K562 (cell line): ENCODE results near the gene PPP4C. TPM values are rescaled to one million over a fixed set of nuclear protein-coding genes. Genes with fewer than 3 reads are reported as not detected.
"Not testable (repeated sequence)": the region's sequence is repeated elsewhere in the genome, so short reads cannot be mapped to it uniquely, and the experiment has no call there.

Source experiments
- ATAC-seq: fragments of 200-7000 bp; cut with Tn5 transposase; 3 replicates; pipeline ENCODE4 v1.9.1; 2020; ENCODE audit warnings: moderate library complexity
- BruUV-seq: library from RNA; stranded (reverse); fragments of 400-500 nt; replicated peaks from 2 replicates; lab custom pipeline; 2021; lab: Mats Ljungman, UMichigan
- CTCF ChIA-PET: fragments of 300-600 bp; formaldehyde crosslinking; extraction: SDS; loops from one replicate; lab custom pipeline; 2021; ENCODE audit warnings: low intra/inter-chr PET ratio; lab: Yijun Ruan, JAX
- POLR2A ChIA-PET: fragments of 300-600, 350-650 bp; sonication (Branson Sonifier 250); formaldehyde crosslinking; extraction: SDS; loops from one replicate; lab custom pipeline; 2021; ENCODE audit warnings: antibody characterized with exemption, inconsistent platforms; lab: Yijun Ruan, JAX
- DNase-seq, 4 experiments: peaks; one replicate each; pipeline versions ENCODE4 v3.0.0 to v3.0.0-alpha.2; 2011 to 2018; ENCODE audit warnings: low spot score in 3 of 4, mixed read lengths in 3 of 4; ENCODE audit errors: extremely low read depth in 1 of 4
- FAIRE-seq: peaks from 2 replicates; lab custom pipeline; 2011; peaks lifted over from hg19 to GRCh38; lab: Jason Lieb, UNC
- H2AFZ ChIP-seq: 2 replicates; pipeline ENCODE4 v1.6.0; 2011; ENCODE audit warnings: low read depth, low read length, control low read depth, inconsistent platforms
- H3K27ac ChIP-seq: fragments of 200-600 bp; 3 replicates; pipeline ENCODE4 v1.8.0; 2011; ENCODE audit warnings: low read depth, mild to moderate bottlenecking, control low read depth, inconsistent platforms, low read length, moderate library complexity, mixed read lengths; ENCODE audit errors: extremely low read depth
- H3K27me3 ChIP-seq, 2 experiments: fragments of 300-600 bp in 1 of 2; 2 replicates in 1 of 2; 3 replicates in 1 of 2; pipeline versions ENCODE4 v1.6.0 to v1.8.0; 2011; ENCODE audit warnings: inconsistent platforms in 2 of 2, low read length in 2 of 2, mild to moderate bottlenecking in 1 of 2, mixed read lengths in 1 of 2, moderate library complexity in 1 of 2; ENCODE audit not compliant: control insufficient read depth in 2 of 2, insufficient read depth in 2 of 2
- H3K36me3 ChIP-seq: fragments of 300-600 bp; 3 replicates; pipeline ENCODE4 v1.8.0; 2011; ENCODE audit warnings: mild to moderate bottlenecking, low read length, inconsistent platforms; ENCODE audit not compliant: control insufficient read depth, insufficient read depth
- H3K4me1 ChIP-seq, 2 experiments: fragments of 200-600 bp in 1 of 2; replicated peaks in 1 of 2; 2 replicates in 1 of 2; 3 replicates in 1 of 2; pipeline versions ENCODE4 v1.5.1 to v1.8.0; 2011; ENCODE audit warnings: inconsistent platforms in 2 of 2, low read length in 2 of 2, mild to moderate bottlenecking in 1 of 2, mixed read lengths in 1 of 2, moderate library complexity in 1 of 2; ENCODE audit not compliant: control insufficient read depth in 2 of 2, insufficient read depth in 2 of 2
- H3K4me2 ChIP-seq: 2 replicates; pipeline ENCODE4 v1.6.1; 2011; ENCODE audit warnings: low read length, control low read depth, inconsistent platforms, mixed read lengths; ENCODE audit not compliant: insufficient read depth
- H3K4me3 ChIP-seq: fragments of 200-600 bp; sonication (generic), shearing (Covaris generic); 2 replicates; pipeline ENCODE4 v1.5.1; 2016; ENCODE audit warnings: control low read depth, inconsistent platforms
- H3K79me2 ChIP-seq: fragments of 200-600 bp; 3 replicates; pipeline ENCODE4 v1.8.0; 2011; ENCODE audit warnings: low read length, inconsistent platforms; ENCODE audit not compliant: control insufficient read depth, insufficient read depth
- H3K9ac ChIP-seq, 2 experiments: 2 replicates each; pipeline versions ENCODE4 v1.6.0 to v1.6.1; 2011; ENCODE audit warnings: low read depth in 2 of 2, low read length in 2 of 2, control low read depth in 1 of 2, inconsistent platforms in 1 of 2, mild to moderate bottlenecking in 1 of 2, mixed read lengths in 1 of 2; ENCODE audit not compliant: insufficient read depth in 1 of 2
- H3K9me1 ChIP-seq: one replicate; pipeline ENCODE4 v1.6.0; 2011; ENCODE audit warnings: inconsistent platforms, mild to moderate bottlenecking, low read length, moderate library complexity; ENCODE audit not compliant: control insufficient read depth, insufficient read depth
- H3K9me3 ChIP-seq: replicated peaks from 2 replicates; pipeline ENCODE4 v1.5.1; 2011; ENCODE audit warnings: low read depth, low read length, inconsistent platforms; ENCODE audit not compliant: control insufficient read depth, insufficient read depth
- H4K20me1 ChIP-seq: replicated peaks from 2 replicates; pipeline ENCODE4 v1.6.1; 2011; ENCODE audit warnings: low read length, inconsistent platforms, mixed read lengths; ENCODE audit not compliant: control insufficient read depth, insufficient read depth
- FUS ChIP-seq: fragments of 200-400 bp; formaldehyde crosslinking; optimal IDR thresholded peaks from 2 replicates; pipeline ENCODE3; 2017; ENCODE audit warnings: low read depth, low read length
- POU5F1 ChIP-seq: fragments of 150-350 bp; IDR thresholded peaks from 2 replicates; pipeline ENCODE4 v1.6.1; 2014; ENCODE audit warnings: borderline replicate concordance, low read length, low read depth, mild to moderate bottlenecking; ENCODE audit not compliant: partially characterized antibody
- RERE ChIP-seq: sonication (generic); formaldehyde crosslinking; IDR thresholded peaks from 2 replicates; pipeline ENCODE4 v1.8.0; 2023; ENCODE audit warnings: missing genetic modification reagents, mild to moderate bottlenecking, borderline replicate concordance
- ZNF121 ChIP-seq: sonication (generic); formaldehyde crosslinking; conservative IDR thresholded peaks from 2 replicates; pipeline ENCODE4 v1.8.0; 2022; ENCODE audit warnings: missing genetic modification reagents
- WGBS: fragments of 100-300 bp; shearing (Covaris generic); methylation state at CpG from one replicate; pipeline ENCODE4 v1.1.6; 2016; ENCODE audit warnings: low coverage, mixed read lengths; ENCODE audit not compliant: insufficient coverage; ENCODE audit errors: missing lambda C conversion rate; 5-methylcytosine and 5-hydroxymethylcytosine counted together
- in situ Hi-C: fragments of 300-500 bp; cut with MboI; formaldehyde crosslinking; loops from 4 replicates; pipeline ENCODE4 v1.15.0; 2018; ENCODE audit warnings: inconsistent platforms, mixed read lengths
- intact Hi-C: fragments of 100-400 bp; cut with micrococcal nuclease; formaldehyde crosslinking; loops from 2 replicates; pipeline ENCODE4 v1.14.2; 2022
- polyA plus RNA-seq, 8 experiments: library from polyadenylated mRNA; depleted of rRNA in 4 of 8; stranded (reverse) in 5 of 8; unstranded in 3 of 8; fragments of >200 nt; fragmentation: Nextera tagmentation in 2 of 8; fragmentation: Illumina TruSeq in 1 of 8; extraction: Ambion mirVana in 2 of 8; extraction: Trizol in 1 of 8; gene quantifications; 2 replicates each; pipeline versions ENCODE4 v1.2.1 to v1.2.3, GENCODE V29; 2011 to 2014; ENCODE audit warnings: inconsistent platforms in 1 of 8, missing spikeins in 1 of 8
- total RNA-seq, 7 experiments: library from RNA; depleted of rRNA in 6 of 7; stranded (reverse); fragments of >200 nt in 6 of 7; fragmentation: Illumina TruSeq in 2 of 7; extraction: Trizol in 2 of 7; gene quantifications; 2 replicates each; pipeline versions ENCODE4 v1.2.1 to v1.2.3, GENCODE V29; 2011 to 2021; ENCODE audit warnings: low replicate concordance in 1 of 7

PPP4C gene
- total and polyA plus RNA-seq, 9 of the 15 experiments (the other 6 are each of a cell fraction or from before 2014, with no cell fraction given), result 3.5 to 183 (median 131) TPM

GRCh38 chr16:30125690-30126089 lies 49.9 kb downstream of the PPP4C start:
- H2AFZ ChIP-seq, BruUV-seq, FAIRE-seq, H3K27me3 ChIP-seq, H3K4me2 ChIP-seq, H3K79me2 ChIP-seq, DNase-seq, ATAC-seq, H4K20me1 ChIP-seq, H3K36me3 ChIP-seq, CTCF ChIA-PET, H3K9ac ChIP-seq, H3K27ac ChIP-seq, H3K9me1 ChIP-seq, H3K4me3 ChIP-seq, intact Hi-C loops, H3K9me3 ChIP-seq: not testable (repeated sequence)
- 48% methylated on average over 9 of the region's 9 CpGs for WGBS
- POLR2A ChIA-PET, result interaction anchor here (0.6 kb wide), 1 partner anchor 55 kb away, joined by 3 read pairs; no protein-coding TSS in a partner anchor
- in situ Hi-C loops, result loop anchor here (25.0 kb wide), 1 partner anchor 663 kb away; the partner anchor contains the start of genes BOLA2, SLX1B and SULT1A4
- TF ChIP-seq ZNF121 (CRISPR knock-in tag), result peak; percentile 79
- peaks cover 0 to 23% of the 10 kb centered on the region in 2 experiments; a peak in 4 of 5 replicates for H3K4me1 ChIP-seq

DNA sequence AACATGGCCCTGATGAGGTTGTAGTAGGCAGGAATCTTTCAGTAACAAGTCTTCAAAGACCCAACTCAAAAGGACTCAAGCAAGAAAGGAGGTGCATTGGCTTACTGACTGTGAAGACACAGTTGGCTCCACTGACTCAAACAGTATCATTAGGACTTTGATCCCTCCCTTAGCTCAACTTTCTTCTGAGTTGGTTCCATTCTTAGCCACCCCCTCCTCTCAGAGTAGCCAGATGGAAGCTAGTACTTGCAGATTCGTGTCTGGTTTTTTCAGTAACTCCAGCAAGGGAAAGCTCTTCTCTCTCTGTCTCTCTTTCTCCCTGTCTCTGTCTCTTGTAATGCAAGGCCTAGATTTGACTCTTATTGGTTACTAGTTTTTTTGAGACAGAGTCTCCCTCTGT lies 52.2 kb downstream of the PPP4C start:
- 0% methylated on average over 1 of the region's 1 CpG for WGBS
- Histone ChIP-seq H3K4me2 (no peak overlapping the region), H3K9me3 (peaks cover 3% of the 10 kb centered on the region; the same call in 1 of the 2 replicates), H2AFZ (0 out of 2 replicates have a peak overlapping the region, but pooled peaks have one; percentile 55), H4K20me1 (no peaks in the 10 kb centered on the region), H3K4me1 (peaks cover 0 to 7% of the 10 kb centered on the region in 2 experiments; a peak in 3 of 5 replicates), H3K9ac (no peak overlapping the region), H3K4me3 (no peak overlapping the region), H3K27me3 (no peaks in the 10 kb centered on the region)
- intact Hi-C loops, result no loop called here
- ChIA-PET POLR2A (no interaction called here), CTCF (no interaction called here)
- no TSS peak for BruUV-seq
- DNase-seq (no peak), FAIRE-seq (no peak), ATAC-seq (no peak)
- TF ChIP-seq FUS (no peak), RERE (CRISPR knock-in tag) (no peak), POU5F1 (no peak)
- TF ChIP-seq, all 486 proteins: peak for 0
- no peaks in the 10 kb centered on the region for H3K36me3 ChIP-seq
- H3K79me2 ChIP-seq, result no peaks in the 10 kb centered on the region
- H3K27ac ChIP-seq, result no peak overlapping the region
- no peaks in the 10 kb centered on the region for H3K9me1 ChIP-seq
- in situ Hi-C loops, result loop anchor here (25.0 kb wide), 1 partner anchor 666 kb away; the partner anchor contains the start of genes BOLA2, SLX1B and SULT1A4
